ENCODE measurements around the gene PDXDC1.
"Not testable (repeated sequence)": the region's sequence is repeated elsewhere in the genome, so short reads cannot be mapped to it uniquely, and the experiment has no call there.

Gene PDXDC1

GRCh38 chr16:15160571-15160970, 185.7 kb downstream of the PDXDC1 start:
- H3K9me3 ChIP-seq (ENCODE audit: control insufficient read depth, low read length); DNase-seq (ENCODE audit: low read depth); H3K27me3 ChIP-seq (replicated peaks; ENCODE audit: control insufficient read depth, insufficient read depth, low read length); H3K4me1 ChIP-seq (ENCODE audit: control insufficient read depth, insufficient read depth, low read length); H3K9ac ChIP-seq (ENCODE audit: low read length); H3K4me3 ChIP-seq (ENCODE audit: low read length); H3K36me3 ChIP-seq (ENCODE audit: control insufficient read depth, insufficient read depth, low read length, severe bottlenecking): not testable (repeated sequence)

GRCh38 chr16:15163055-15163454, 188.2 kb downstream of the PDXDC1 start:
- DNase-seq (ENCODE audit: low read depth); H3K36me3 ChIP-seq (ENCODE audit: control insufficient read depth, insufficient read depth, low read length, severe bottlenecking); H3K27me3 ChIP-seq (replicated peaks; ENCODE audit: control insufficient read depth, insufficient read depth, low read length); H3K9ac ChIP-seq (ENCODE audit: low read length); H3K9me3 ChIP-seq (ENCODE audit: control insufficient read depth, low read length); H3K4me3 ChIP-seq (ENCODE audit: low read length); H3K4me1 ChIP-seq (ENCODE audit: control insufficient read depth, insufficient read depth, low read length): not testable (repeated sequence)

GRCh38 chr16:15166177-15166576, 191.4 kb downstream of the PDXDC1 start:
- not testable (repeated sequence) for H3K4me3 ChIP-seq (ENCODE audit: low read length); H3K27me3 ChIP-seq (replicated peaks; ENCODE audit: control insufficient read depth, insufficient read depth, low read length); H3K36me3 ChIP-seq (ENCODE audit: control insufficient read depth, insufficient read depth, low read length, severe bottlenecking); H3K4me1 ChIP-seq (ENCODE audit: control insufficient read depth, insufficient read depth, low read length); H3K9me3 ChIP-seq (ENCODE audit: control insufficient read depth, low read length); DNase-seq (ENCODE audit: low read depth); H3K9ac ChIP-seq (ENCODE audit: low read length)

- not testable (repeated sequence) for H3K4me3 ChIP-seq (ENCODE audit: low read length); H3K27me3 ChIP-seq (replicated peaks; ENCODE audit: control insufficient read depth, insufficient read depth, low read length); H3K36me3 ChIP-seq (ENCODE audit: control insufficient read depth, insufficient read depth, low read length, severe bottlenecking); H3K9ac ChIP-seq (ENCODE audit: low read length); H3K4me1 ChIP-seq (ENCODE audit: control insufficient read depth, insufficient read depth, low read length); H3K9me3 ChIP-seq (ENCODE audit: control insufficient read depth, low read length); DNase-seq (ENCODE audit: low read depth)
Observed at GRCh38 chr16:15168303-15168702, 193.5 kb downstream of the PDXDC1 start.

- H3K36me3 ChIP-seq (ENCODE audit: control insufficient read depth, insufficient read depth, low read length, severe bottlenecking); H3K4me1 ChIP-seq (ENCODE audit: control insufficient read depth, insufficient read depth, low read length); DNase-seq (ENCODE audit: low read depth); H3K9me3 ChIP-seq (ENCODE audit: control insufficient read depth, low read length); H3K4me3 ChIP-seq (ENCODE audit: low read length); H3K27me3 ChIP-seq (replicated peaks; ENCODE audit: control insufficient read depth, insufficient read depth, low read length); H3K9ac ChIP-seq (ENCODE audit: low read length): not testable (repeated sequence)
Observed at GRCh38 chr16:15168953-15169652, 194.3 kb downstream of the PDXDC1 start.

- not testable (repeated sequence) for H3K27me3 ChIP-seq (replicated peaks; ENCODE audit: control insufficient read depth, insufficient read depth, low read length); H3K36me3 ChIP-seq (ENCODE audit: control insufficient read depth, insufficient read depth, low read length, severe bottlenecking); H3K4me1 ChIP-seq (ENCODE audit: control insufficient read depth, insufficient read depth, low read length); H3K9ac ChIP-seq (ENCODE audit: low read length); DNase-seq (ENCODE audit: low read depth); H3K4me3 ChIP-seq (ENCODE audit: low read length); H3K9me3 ChIP-seq (ENCODE audit: control insufficient read depth, low read length)
Observed at GRCh38 chr16:15179909-15180308, 205.1 kb downstream of the PDXDC1 start.

GRCh38 chr16:15180946-15181345, 206.1 kb downstream of the PDXDC1 start:
- H3K9me3 ChIP-seq (ENCODE audit: control insufficient read depth, low read length); H3K4me1 ChIP-seq (ENCODE audit: control insufficient read depth, insufficient read depth, low read length); DNase-seq (ENCODE audit: low read depth); H3K9ac ChIP-seq (ENCODE audit: low read length); H3K36me3 ChIP-seq (ENCODE audit: control insufficient read depth, insufficient read depth, low read length, severe bottlenecking); H3K27me3 ChIP-seq (replicated peaks; ENCODE audit: control insufficient read depth, insufficient read depth, low read length); H3K4me3 ChIP-seq (ENCODE audit: low read length): not testable (repeated sequence)

- not testable (repeated sequence) for H3K9me3 ChIP-seq (ENCODE audit: control insufficient read depth, low read length); H3K4me1 ChIP-seq (ENCODE audit: control insufficient read depth, insufficient read depth, low read length); DNase-seq (ENCODE audit: low read depth); H3K4me3 ChIP-seq (ENCODE audit: low read length); H3K9ac ChIP-seq (ENCODE audit: low read length); H3K27me3 ChIP-seq (replicated peaks; ENCODE audit: control insufficient read depth, insufficient read depth, low read length); H3K36me3 ChIP-seq (ENCODE audit: control insufficient read depth, insufficient read depth, low read length, severe bottlenecking)
Observed at GRCh38 chr16:15184000-15184399, 209.2 kb downstream of the PDXDC1 start.

Measured in adipocyte (in vitro differentiated cells).